Measurements from ENCODE around the gene TMEM132D. TPM values are rescaled to one million over a fixed set of nuclear protein-coding genes. Genes with fewer than 3 reads are reported as not detected.

The TMEM132D gene
- total and polyA plus RNA-seq, 2 of the 8 experiments (the other 6 are each of a cell fraction or from before 2014, with no cell fraction given) = 3.5 to 10.1 TPM

- Histone ChIP-seq H4K5ac (ENCODE audit: insufficient read length, low read depth, low read length) (no peak overlapping the region), H3K79me1 (ENCODE audit: low read depth, low read length) (no peaks in the 10 kb centered on the region; the same call in 1 of the 2 replicates), H3K56ac (replicated peaks; ENCODE audit: insufficient read length, low read depth, low read length) (no peak overlapping the region), H3K4ac (replicated peaks; ENCODE audit: insufficient read length, low read depth, low read length) (no peak overlapping the region), H2BK5ac (ENCODE audit: low read depth, low read length) (no peak overlapping the region), H3K23ac (ENCODE audit: insufficient read length) (no peak overlapping the region), H3K23me2 (ENCODE audit: low read depth, low read length) (peaks cover 6% of the 10 kb centered on the region; the same call in 1 of the 2 replicates), H3K14ac (ENCODE audit: insufficient read length) (no peak overlapping the region), H3K9me3 (ENCODE audit: insufficient read depth in 2 of 2, low read depth in 1 of 2, low read length in 1 of 2) (peaks cover 0 to 13% of the 10 kb centered on the region in 2 experiments; a peak in 2 of 4 replicates), H4K8ac (ENCODE audit: extremely low read depth, insufficient read depth, low read length) (no peak overlapping the region), H2BK20ac (ENCODE audit: low read length) (no peak overlapping the region), H3K36me3 (ENCODE audit: control insufficient read depth in 2 of 4, insufficient read depth in 4 of 4, low read length in 3 of 4) (peaks cover 0 to 2% (median 0%) of the 10 kb centered on the region in 4 experiments; a peak in 1 of 8 replicates), H3K4me3 (ENCODE audit: extremely low read depth in 1 of 4, insufficient read depth in 2 of 4, low read depth in 3 of 4, low read length in 4 of 4) (no peak overlapping the region), H4K20me1 (replicated peaks in 1 of 2; ENCODE audit: control insufficient read depth in 1 of 2, insufficient read depth in 2 of 2, low read length in 2 of 2) (peaks cover 0 to 5% of the 10 kb centered on the region in 2 experiments), H3K79me2 (ENCODE audit: control insufficient read depth in 1 of 2, insufficient read depth in 2 of 2, low read length in 2 of 2) (peaks cover 2 to 6% of the 10 kb centered on the region in 2 experiments; a peak in 1 of 4 replicates), H3K4me2 (ENCODE audit: insufficient read depth in 1 of 2, low read depth in 2 of 2, low read length in 2 of 2) (no peak overlapping the region), H3K9ac (replicated peaks in 1 of 4; ENCODE audit: extremely low read depth in 1 of 4, low read depth in 3 of 4, low read length in 3 of 4) (no peak overlapping the region), H2BK12ac (ENCODE audit: low read depth, low read length) (no peak overlapping the region), H2AFZ (ENCODE audit: low read length) (no peak overlapping the region), H4K91ac (replicated peaks; ENCODE audit: insufficient read length, low read length) (no peak overlapping the region), H3K27ac (ENCODE audit: low read depth, low read length) (no peak overlapping the region), H2BK120ac (replicated peaks; ENCODE audit: low read depth, low read length) (no peak overlapping the region), H3K27me3 (replicated peaks in 1 of 4; ENCODE audit: control insufficient read depth in 3 of 4, extremely low read depth in 1 of 4, insufficient read depth in 3 of 4, low read length in 3 of 4) (no peaks in the 10 kb centered on the region), H3K4me1 (replicated peaks in 1 of 4; ENCODE audit: control insufficient read depth in 3 of 4, insufficient read depth in 4 of 4, low read length in 3 of 4) (no peaks in the 10 kb centered on the region), H3K18ac (ENCODE audit: extremely low read depth, low read length) (no peak overlapping the region), H2BK15ac (ENCODE audit: low read length) (no peak overlapping the region), H2AK5ac (ENCODE audit: low read depth, low read length) (no peak overlapping the region)
- 80% methylated on average over 4 of the region's 4 CpGs; no CpG with 5 or more reads in 1 of the 2 experiments for WGBS, 2 experiments (ENCODE audit: extremely low coverage in 1 of 2, insufficient coverage in 1 of 2, insufficient read length in 1 of 2, insufficient replicate concordance in 2 of 2, low coverage in 1 of 2, low lambda C conversion rate in 2 of 2, missing lambda C conversion rate in 1 of 2)
- FAIRE-seq (no peak), DNase-seq (ENCODE audit: low read depth in 1 of 2, low spot score in 2 of 2) (no peak)
- ChIA-PET CTCF (ENCODE audit: partially characterized antibody) (no interaction called here), POLR2A (ENCODE audit: partially characterized antibody) (no interaction called here)
- TF ChIP-seq HDAC2 (IDR thresholded peaks at IDR 0.05; ENCODE audit: borderline replicate concordance in 1 of 2, low read depth in 2 of 2, low read length in 2 of 2) (no peak), POU5F1 (IDR thresholded peaks at IDR 0.05; ENCODE audit: low read depth, low read length) (no peak), KDM5A (IDR thresholded peaks at IDR 0.05; ENCODE audit: low read length) (no peak), CTCF (IDR thresholded peaks at IDR 0.05; ENCODE audit: control extremely low read depth in 1 of 3, insufficient read depth in 1 of 3, low read depth in 1 of 3, low read length in 3 of 3) (no peak), BACH1 (IDR thresholded peaks at IDR 0.05; ENCODE audit: low read length) (no peak), SIX5 (IDR thresholded peaks at IDR 0.05; ENCODE audit: low read depth, low read length) (no peak), CEBPB (IDR thresholded peaks at IDR 0.05; ENCODE audit: low read depth, low read length) (no peak), ATF2 (IDR thresholded peaks at IDR 0.05; ENCODE audit: low read length) (no peak), USF2 (IDR thresholded peaks at IDR 0.05; ENCODE audit: low read length) (no peak)
Observed at GRCh38 chr12:129746318-129746717, 157.5 kb downstream of the TMEM132D start.

All from H1 (cell line).